Measurements from ENCODE around the gene IFI27L2. TPM values are rescaled to one million over a fixed set of nuclear protein-coding genes. Genes with fewer than 3 reads are reported as not detected.
"Not testable (repeated sequence)": the region's sequence is repeated elsewhere in the genome, so short reads cannot be mapped to it uniquely, and the experiment has no call there.

The IFI27L2 gene
- 52.3 and 56.9 TPM in 2 replicates for total RNA-seq (2014; rRNA removed; shearing (Covaris generic))

GRCh38 chr14:94129111-94129757, at the start of gene IFI27L2:
TSS of gene IFI27L2 (minus strand) at chr14:94129604. CDS start at chr14:94129564, 40 bp downstream.
- peak; percentile 61 for DNase-seq (ENCODE audit: low spot score)

- DNase-seq (ENCODE audit: low spot score) = no peak
Measured at GRCh38 chr14:94177806-94178205, 48.4 kb upstream of the IFI27L2 start.

GRCh38 chr14:94176808-94177207, 47.4 kb upstream of the IFI27L2 start:
- no peak for DNase-seq (ENCODE audit: low spot score)

GRCh38 chr14:94175747-94176146, 46.3 kb upstream of the IFI27L2 start:
- no peak for DNase-seq (ENCODE audit: low spot score)

- DNase-seq (ENCODE audit: low spot score) = no peak
Measured at GRCh38 chr14:94175011-94175745, 45.8 kb upstream of the IFI27L2 start.

GRCh38 chr14:94174604-94175010, 45.2 kb upstream of the IFI27L2 start:
- no peak for DNase-seq (ENCODE audit: low spot score)

- peak; percentile 40 for DNase-seq (ENCODE audit: low spot score)
Measured at GRCh38 chr14:94173885-94174603, 44.6 kb upstream of the IFI27L2 start, which contains the start of gene PPP4R4. TSS of gene PPP4R4 (plus strand) at chr14:94174322. CDS start at chr14:94174466, 144 bp downstream.

GRCh38 chr14:94173471-94173884, 44.1 kb upstream of the IFI27L2 start:
- DNase-seq (ENCODE audit: low spot score) = no peak

- DNase-seq (ENCODE audit: low spot score) = no peak
Measured at GRCh38 chr14:94172545-94172944, 43.1 kb upstream of the IFI27L2 start.

- no peak for DNase-seq (ENCODE audit: low spot score)
Measured at GRCh38 chr14:94171208-94171607, 41.8 kb upstream of the IFI27L2 start.

- DNase-seq (ENCODE audit: low spot score) = no peak
Measured at GRCh38 chr14:94170136-94170535, 40.7 kb upstream of the IFI27L2 start.

- DNase-seq (ENCODE audit: low spot score) = no peak
Measured at GRCh38 chr14:94165744-94166143, 36.3 kb upstream of the IFI27L2 start.

- DNase-seq (ENCODE audit: low spot score) = no peak
Measured at GRCh38 chr14:94164685-94165431, 35.5 kb upstream of the IFI27L2 start.

- DNase-seq (ENCODE audit: low spot score) = no peak
Measured at GRCh38 chr14:94163796-94164195, 34.4 kb upstream of the IFI27L2 start.

GRCh38 chr14:94162466-94162865, 33.1 kb upstream of the IFI27L2 start:
- DNase-seq (ENCODE audit: low spot score) = no peak

- no peak for DNase-seq (ENCODE audit: low spot score)
Measured at GRCh38 chr14:94161981-94162380, 32.6 kb upstream of the IFI27L2 start.

- DNase-seq (ENCODE audit: low spot score) = no peak
Measured at GRCh38 chr14:94161058-94161457, 31.7 kb upstream of the IFI27L2 start.

- no peak for DNase-seq (ENCODE audit: low spot score)
Measured at GRCh38 chr14:94158239-94158883, 29.0 kb upstream of the IFI27L2 start.

- no peak for DNase-seq (ENCODE audit: low spot score)
Measured at GRCh38 chr14:94157197-94157596, 27.8 kb upstream of the IFI27L2 start.

GRCh38 chr14:94156143-94156542, 26.7 kb upstream of the IFI27L2 start:
- not testable (repeated sequence) for DNase-seq (ENCODE audit: low spot score)

GRCh38 chr14:94153750-94154342, 24.4 kb upstream of the IFI27L2 start:
- no peak for DNase-seq (ENCODE audit: low spot score)

All from HT-29 (cell line).